Putamen (tissue), 1 donor: ENCODE measurements around the gene YPEL5.

Source experiments
- DNase-seq: peaks from one replicate; pipeline ENCODE4 v3.0.0-alpha.2; 2016; ENCODE audit warnings: low spot score

YPEL5 gene

DNA sequence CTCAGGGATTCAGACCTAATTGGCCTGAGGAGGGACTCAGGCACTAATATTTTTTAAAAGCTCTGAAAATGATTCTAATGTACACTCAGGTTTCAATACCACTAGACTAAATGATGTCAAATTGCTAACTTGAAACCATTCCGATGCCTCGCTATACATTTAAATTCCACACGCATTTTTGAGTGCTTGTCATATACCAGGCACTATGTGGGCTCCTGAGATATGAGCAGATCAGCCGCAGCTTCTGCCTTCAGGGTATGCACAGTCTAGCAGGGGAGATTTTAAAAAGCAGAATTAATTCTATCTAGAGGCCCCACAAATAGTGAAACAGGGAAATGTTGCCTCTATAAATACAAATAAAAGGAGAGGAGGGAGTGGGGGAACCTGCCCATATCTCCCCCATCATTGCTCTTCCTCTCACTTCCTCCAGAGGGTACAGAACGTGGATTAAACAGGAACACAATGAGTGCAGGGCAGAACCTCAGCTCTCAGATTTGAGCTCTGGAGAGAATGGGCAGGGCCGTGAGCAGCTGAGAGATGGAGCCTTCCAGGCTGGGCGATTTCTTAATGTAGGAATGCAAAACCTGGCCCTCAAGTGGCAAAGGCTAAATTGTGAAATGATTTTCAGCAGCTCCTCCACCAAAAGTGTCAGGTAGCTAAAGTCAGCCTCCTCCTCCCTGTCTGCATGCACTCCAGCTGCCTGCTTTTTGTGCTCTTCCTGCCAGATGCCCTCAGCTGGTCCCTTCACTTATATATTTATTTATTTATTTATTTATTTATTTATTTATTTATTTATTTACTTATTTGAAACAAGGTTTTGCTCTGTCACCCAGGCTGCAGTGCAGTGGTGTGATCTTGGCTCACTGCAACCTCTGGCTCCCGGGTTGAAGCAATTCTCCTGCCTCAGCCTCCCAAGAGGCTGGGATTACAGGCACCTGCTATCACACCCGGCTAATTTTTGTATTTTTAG, 59.9 kb downstream of the YPEL5 start:
- no peak for DNase-seq

GRCh38 chr2:30208453-30208852, 61.6 kb downstream of the YPEL5 start:
- peak; percentile 71 for DNase-seq

GRCh38 chr2:30209227-30209626, 62.4 kb downstream of the YPEL5 start:
- DNase-seq: no peak
